Thyroid gland (tissue), 4 donors: ENCODE results near the gene RAB11FIP3.

Experiments used
- POLR2A ChIP-seq, 2 donors: fragments of 450-650 bp; IDR thresholded peaks; one replicate each; pipeline ENCODE4 v1.6.1; 2017; ENCODE audit warnings: antibody characterized with exemption in 2 of 2, mild to moderate bottlenecking in 2 of 2, moderate library complexity in 1 of 2
- TF ChIP-seq, protein P1 (sequence below), 6 experiments: fragments of 200-600 bp in 3 of 6; fragments of 450-650 bp in 3 of 6; sonication (generic) in 3 of 6; IDR thresholded peaks; one replicate each; pipeline ENCODE4 v1.5.1; 2016 to 2019; ENCODE audit warnings: antibody characterized with exemption in 6 of 6, mild to moderate bottlenecking in 2 of 6, inconsistent platforms in 1 of 6, moderate library complexity in 1 of 6

DNA sequence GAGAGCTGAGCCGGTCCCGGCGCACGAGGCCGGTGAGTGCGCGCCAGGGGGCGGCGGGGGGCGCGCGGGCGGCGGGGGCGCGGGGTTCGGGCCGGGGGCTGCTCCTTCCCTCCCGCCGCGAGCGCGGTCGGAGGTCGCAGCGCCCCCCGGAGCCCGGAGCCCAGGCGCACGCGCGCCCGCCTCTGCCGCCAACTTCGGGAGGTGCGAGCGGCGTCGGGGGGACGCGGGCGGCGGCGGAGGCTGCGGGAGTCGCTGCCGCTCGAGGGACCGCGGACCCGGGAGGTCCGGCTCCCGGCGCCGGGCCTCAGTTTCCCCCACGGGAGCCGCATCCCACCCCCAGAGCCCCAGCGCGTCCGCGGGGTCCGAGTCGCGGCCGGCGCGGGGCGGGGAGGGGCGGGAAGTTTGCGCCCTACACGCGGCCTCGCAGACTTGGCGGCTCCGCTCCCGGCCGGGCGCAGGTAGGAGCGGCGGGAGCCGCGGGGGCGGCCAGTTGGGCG, 134.8 kb downstream of the RAB11FIP3 start, which contains the start of gene PRR35:
- TF ChIP-seq, protein P1, sequence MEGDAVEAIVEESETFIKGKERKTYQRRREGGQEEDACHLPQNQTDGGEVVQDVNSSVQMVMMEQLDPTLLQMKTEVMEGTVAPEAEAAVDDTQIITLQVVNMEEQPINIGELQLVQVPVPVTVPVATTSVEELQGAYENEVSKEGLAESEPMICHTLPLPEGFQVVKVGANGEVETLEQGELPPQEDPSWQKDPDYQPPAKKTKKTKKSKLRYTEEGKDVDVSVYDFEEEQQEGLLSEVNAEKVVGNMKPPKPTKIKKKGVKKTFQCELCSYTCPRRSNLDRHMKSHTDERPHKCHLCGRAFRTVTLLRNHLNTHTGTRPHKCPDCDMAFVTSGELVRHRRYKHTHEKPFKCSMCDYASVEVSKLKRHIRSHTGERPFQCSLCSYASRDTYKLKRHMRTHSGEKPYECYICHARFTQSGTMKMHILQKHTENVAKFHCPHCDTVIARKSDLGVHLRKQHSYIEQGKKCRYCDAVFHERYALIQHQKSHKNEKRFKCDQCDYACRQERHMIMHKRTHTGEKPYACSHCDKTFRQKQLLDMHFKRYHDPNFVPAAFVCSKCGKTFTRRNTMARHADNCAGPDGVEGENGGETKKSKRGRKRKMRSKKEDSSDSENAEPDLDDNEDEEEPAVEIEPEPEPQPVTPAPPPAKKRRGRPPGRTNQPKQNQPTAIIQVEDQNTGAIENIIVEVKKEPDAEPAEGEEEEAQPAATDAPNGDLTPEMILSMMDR (IDR thresholded peaks at IDR 0.05), result no peak
- TF ChIP-seq POLR2A (IDR thresholded peaks at IDR 0.05), result no peak
